ENCODE measurements around the gene ZNF784. TPM values are rescaled to one million over a fixed set of nuclear protein-coding genes. Genes with fewer than 3 reads are reported as not detected.

The ZNF784 gene
- total and polyA plus RNA-seq, 2 of the 13 experiments (the other 11 are each of a cell fraction or from before 2014, with no cell fraction given) = 4.1 to 4.2 TPM

DNA sequence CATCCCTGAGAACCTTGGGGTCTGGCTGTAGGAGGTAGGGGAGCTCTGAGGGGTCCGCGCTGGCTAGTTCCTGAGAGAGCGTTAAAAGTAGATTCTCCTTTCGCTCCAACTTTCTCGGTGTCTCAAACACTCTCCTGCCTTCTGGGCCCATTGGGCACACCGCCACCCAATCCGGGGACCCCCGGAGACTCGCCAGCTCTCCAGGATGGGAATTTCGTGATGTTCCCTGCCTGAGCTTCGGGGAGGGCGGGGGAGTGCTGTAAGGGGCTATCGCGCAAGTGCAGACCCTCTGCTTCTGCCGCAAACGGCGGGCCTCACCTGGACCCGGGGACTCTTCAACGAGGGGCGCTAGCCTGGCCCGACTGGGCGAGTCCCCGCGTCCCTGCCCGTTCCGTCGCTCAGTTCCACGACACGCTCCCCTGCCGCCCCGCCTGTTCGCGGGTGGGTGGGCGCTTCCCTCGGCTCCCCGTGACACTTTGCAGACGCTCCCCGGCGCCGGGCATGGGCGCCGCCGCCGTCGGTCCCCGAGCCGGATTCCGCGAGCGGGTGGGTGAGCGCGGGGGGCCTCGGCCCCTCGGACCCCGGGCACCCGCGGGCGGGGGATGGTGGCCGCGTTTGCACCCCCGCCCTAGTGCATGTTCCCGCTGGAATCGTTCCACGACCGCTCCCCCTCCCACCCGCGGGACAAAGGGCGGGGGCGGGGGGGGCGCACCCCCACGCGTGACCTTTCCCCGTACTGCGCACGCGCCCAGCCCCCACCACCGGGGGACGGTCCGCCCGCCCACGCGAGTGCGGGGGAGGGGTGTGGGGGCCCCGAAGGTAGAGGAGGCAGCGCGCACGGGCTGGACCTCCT is 23.6 kb upstream of the ZNF784 start, which contains the start of gene CCDC106 (continued):
- TF ChIP-seq, protein P1, sequence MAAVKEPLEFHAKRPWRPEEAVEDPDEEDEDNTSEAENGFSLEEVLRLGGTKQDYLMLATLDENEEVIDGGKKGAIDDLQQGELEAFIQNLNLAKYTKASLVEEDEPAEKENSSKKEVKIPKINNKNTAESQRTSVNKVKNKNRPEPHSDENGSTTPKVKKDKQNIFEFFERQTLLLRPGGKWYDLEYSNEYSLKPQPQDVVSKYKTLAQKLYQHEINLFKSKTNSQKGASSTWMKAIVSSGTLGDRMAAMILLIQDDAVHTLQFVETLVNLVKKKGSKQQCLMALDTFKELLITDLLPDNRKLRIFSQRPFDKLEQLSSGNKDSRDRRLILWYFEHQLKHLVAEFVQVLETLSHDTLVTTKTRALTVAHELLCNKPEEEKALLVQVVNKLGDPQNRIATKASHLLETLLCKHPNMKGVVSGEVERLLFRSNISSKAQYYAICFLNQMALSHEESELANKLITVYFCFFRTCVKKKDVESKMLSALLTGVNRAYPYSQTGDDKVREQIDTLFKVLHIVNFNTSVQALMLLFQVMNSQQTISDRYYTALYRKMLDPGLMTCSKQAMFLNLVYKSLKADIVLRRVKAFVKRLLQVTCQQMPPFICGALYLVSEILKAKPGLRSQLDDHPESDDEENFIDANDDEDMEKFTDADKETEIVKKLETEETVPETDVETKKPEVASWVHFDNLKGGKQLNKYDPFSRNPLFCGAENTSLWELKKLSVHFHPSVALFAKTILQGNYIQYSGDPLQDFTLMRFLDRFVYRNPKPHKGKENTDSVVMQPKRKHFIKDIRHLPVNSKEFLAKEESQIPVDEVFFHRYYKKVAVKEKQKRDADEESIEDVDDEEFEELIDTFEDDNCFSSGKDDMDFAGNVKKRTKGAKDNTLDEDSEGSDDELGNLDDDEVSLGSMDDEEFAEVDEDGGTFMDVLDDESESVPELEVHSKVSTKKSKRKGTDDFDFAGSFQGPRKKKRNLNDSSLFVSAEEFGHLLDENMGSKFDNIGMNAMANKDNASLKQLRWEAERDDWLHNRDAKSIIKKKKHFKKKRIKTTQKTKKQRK (IDR thresholded peaks at IDR 0.05; ENCODE audit: low read length) = no peak
- TF ChIP-seq MXD4 (CRISPR knock-in tag; IDR thresholded peaks at IDR 0.05) (peak; percentile 49; the same call in 1 of the 2 replicates), THAP8 (CRISPR knock-in tag; IDR thresholded peaks at IDR 0.05; ENCODE audit: borderline replicate concordance) (no peak), MTA1 (CRISPR knock-in tag; IDR thresholded peaks at IDR 0.05; ENCODE audit: borderline replicate concordance) (peak; percentile 90; the same call in 1 of the 2 replicates), ZKSCAN1 (IDR thresholded peaks at IDR 0.05; ENCODE audit: low read length) (no peak), JDP2 (CRISPR knock-in tag; IDR thresholded peaks at IDR 0.05; ENCODE audit: borderline replicate concordance) (no peak), NAIF1 (CRISPR knock-in tag; IDR thresholded peaks at IDR 0.05; ENCODE audit: borderline replicate concordance) (no peak), ZNF362 (CRISPR knock-in tag; IDR thresholded peaks at IDR 0.05; ENCODE audit: borderline replicate concordance) (no peak)
- TF ChIP-seq, protein P2, sequence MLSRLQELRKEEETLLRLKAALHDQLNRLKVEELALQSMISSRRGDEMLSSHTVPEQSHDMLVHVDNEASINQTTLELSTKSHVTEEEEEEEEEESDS (CRISPR knock-in tag; IDR thresholded peaks at IDR 0.05; ENCODE audit: borderline replicate concordance) = no peak
- TF ChIP-seq, protein P3, sequence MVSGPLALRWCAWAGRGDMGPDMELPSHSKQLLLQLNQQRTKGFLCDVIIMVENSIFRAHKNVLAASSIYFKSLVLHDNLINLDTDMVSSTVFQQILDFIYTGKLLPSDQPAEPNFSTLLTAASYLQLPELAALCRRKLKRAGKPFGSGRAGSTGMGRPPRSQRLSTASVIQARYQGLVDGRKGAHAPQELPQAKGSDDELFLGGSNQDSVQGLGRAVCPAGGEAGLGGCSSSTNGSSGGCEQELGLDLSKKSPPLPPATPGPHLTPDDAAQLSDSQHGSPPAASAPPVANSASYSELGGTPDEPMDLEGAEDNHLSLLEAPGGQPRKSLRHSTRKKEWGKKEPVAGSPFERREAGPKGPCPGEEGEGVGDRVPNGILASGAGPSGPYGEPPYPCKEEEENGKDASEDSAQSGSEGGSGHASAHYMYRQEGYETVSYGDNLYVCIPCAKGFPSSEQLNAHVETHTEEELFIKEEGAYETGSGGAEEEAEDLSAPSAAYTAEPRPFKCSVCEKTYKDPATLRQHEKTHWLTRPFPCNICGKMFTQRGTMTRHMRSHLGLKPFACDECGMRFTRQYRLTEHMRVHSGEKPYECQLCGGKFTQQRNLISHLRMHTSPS (CRISPR knock-in tag; IDR thresholded peaks at IDR 0.05; ENCODE audit: low read depth) = 0 out of 2 replicates have a peak, but pooled peaks have one; percentile 34
- TF ChIP-seq, protein P4, sequence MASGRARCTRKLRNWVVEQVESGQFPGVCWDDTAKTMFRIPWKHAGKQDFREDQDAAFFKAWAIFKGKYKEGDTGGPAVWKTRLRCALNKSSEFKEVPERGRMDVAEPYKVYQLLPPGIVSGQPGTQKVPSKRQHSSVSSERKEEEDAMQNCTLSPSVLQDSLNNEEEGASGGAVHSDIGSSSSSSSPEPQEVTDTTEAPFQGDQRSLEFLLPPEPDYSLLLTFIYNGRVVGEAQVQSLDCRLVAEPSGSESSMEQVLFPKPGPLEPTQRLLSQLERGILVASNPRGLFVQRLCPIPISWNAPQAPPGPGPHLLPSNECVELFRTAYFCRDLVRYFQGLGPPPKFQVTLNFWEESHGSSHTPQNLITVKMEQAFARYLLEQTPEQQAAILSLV (CRISPR knock-in tag; IDR thresholded peaks at IDR 0.05; ENCODE audit: borderline replicate concordance) = no peak
- TF ChIP-seq, protein P5, sequence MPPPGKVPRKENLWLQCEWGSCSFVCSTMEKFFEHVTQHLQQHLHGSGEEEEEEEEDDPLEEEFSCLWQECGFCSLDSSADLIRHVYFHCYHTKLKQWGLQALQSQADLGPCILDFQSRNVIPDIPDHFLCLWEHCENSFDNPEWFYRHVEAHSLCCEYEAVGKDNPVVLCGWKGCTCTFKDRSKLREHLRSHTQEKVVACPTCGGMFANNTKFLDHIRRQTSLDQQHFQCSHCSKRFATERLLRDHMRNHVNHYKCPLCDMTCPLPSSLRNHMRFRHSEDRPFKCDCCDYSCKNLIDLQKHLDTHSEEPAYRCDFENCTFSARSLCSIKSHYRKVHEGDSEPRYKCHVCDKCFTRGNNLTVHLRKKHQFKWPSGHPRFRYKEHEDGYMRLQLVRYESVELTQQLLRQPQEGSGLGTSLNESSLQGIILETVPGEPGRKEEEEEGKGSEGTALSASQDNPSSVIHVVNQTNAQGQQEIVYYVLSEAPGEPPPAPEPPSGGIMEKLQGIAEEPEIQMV (CRISPR knock-in tag; IDR thresholded peaks at IDR 0.05; ENCODE audit: low read depth) = no peak

Data from HepG2 (cell line).